ENCODE data around the gene DCTN3. TPM values are rescaled to one million over a fixed set of nuclear protein-coding genes. Genes with fewer than 3 reads are reported as not detected.

The DCTN3 gene
- total and polyA plus RNA-seq, 2 experiments from 2014 or later, result 12.9 to 17.9 TPM

DNA sequence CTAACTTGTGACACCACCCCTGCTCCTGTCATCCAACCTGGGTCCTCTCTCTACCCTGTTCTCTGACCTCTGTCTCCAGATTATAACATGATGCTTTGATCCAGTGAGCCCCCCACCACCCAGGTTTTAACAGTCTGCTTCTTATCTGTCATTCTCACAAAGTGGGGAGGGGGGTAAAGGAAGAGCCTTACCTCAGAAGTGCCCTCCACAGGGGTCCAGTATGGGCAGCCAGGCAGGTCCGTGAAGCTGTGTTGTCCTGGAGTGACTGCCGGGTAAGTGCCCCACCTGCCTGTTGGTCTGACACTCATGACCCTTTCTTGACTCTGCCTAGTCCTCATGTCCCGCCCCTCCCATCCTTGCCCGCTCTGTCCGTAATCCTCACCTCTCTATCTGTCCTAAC is 35.1 kb upstream of the DCTN3 start:
- H3K4me3 Mint-ChIP-seq, result no peak overlapping the region

More for the DNA sequence above, 35.1 kb upstream of the DCTN3 start:
- Mint-ChIP-seq H3K9me3 (no peaks in the 10 kb centered on the region; the same call in 2 of the 3 replicates), H3K36me3 (ENCODE audit: low read depth) (no peaks in the 10 kb centered on the region; the same call in 2 of the 3 replicates), H3K4me1 (peaks cover 34% of the 10 kb centered on the region), H3K27ac (no peak overlapping the region), H3K27me3 (ENCODE audit: insufficient read depth, low read depth, poor library complexity) (peaks cover 22% of the 10 kb centered on the region)
- Histone ChIP-seq H3K79me2 (replicated peaks; ENCODE audit: insufficient read depth) (no peaks in the 10 kb centered on the region), H3F3A (replicated peaks; ENCODE audit: low read depth) (0 out of 2 replicates have a peak, but pooled peaks cover 4% of the 10 kb centered on the region), H3K4me1 (ENCODE audit: insufficient read depth) (peaks cover 16% of the 10 kb centered on the region), H3K4me3 (no peak overlapping the region), H4K20me1 (replicated peaks; ENCODE audit: insufficient read depth) (no peaks in the 10 kb centered on the region; the same call in 1 of the 2 replicates), H3K27ac (ENCODE audit: low read depth) (no peak overlapping the region), H3K27me3 (ENCODE audit: insufficient read depth) (no peaks in the 10 kb centered on the region), H3K4me2 (no peak overlapping the region), H3K9me2 (ENCODE audit: insufficient read depth) (no peaks in the 10 kb centered on the region), H3K36me3 (ENCODE audit: insufficient read depth) (no peaks in the 10 kb centered on the region), H2AFZ (no peak overlapping the region)
- TF ChIP-seq, protein P1, sequence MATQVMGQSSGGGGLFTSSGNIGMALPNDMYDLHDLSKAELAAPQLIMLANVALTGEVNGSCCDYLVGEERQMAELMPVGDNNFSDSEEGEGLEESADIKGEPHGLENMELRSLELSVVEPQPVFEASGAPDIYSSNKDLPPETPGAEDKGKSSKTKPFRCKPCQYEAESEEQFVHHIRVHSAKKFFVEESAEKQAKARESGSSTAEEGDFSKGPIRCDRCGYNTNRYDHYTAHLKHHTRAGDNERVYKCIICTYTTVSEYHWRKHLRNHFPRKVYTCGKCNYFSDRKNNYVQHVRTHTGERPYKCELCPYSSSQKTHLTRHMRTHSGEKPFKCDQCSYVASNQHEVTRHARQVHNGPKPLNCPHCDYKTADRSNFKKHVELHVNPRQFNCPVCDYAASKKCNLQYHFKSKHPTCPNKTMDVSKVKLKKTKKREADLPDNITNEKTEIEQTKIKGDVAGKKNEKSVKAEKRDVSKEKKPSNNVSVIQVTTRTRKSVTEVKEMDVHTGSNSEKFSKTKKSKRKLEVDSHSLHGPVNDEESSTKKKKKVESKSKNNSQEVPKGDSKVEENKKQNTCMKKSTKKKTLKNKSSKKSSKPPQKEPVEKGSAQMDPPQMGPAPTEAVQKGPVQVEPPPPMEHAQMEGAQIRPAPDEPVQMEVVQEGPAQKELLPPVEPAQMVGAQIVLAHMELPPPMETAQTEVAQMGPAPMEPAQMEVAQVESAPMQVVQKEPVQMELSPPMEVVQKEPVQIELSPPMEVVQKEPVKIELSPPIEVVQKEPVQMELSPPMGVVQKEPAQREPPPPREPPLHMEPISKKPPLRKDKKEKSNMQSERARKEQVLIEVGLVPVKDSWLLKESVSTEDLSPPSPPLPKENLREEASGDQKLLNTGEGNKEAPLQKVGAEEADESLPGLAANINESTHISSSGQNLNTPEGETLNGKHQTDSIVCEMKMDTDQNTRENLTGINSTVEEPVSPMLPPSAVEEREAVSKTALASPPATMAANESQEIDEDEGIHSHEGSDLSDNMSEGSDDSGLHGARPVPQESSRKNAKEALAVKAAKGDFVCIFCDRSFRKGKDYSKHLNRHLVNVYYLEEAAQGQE (IDR thresholded peaks at IDR 0.05; ENCODE audit: unreplicated experiment), result no peak
- TF ChIP-seq POLR2AphosphoS5 (IDR thresholded peaks at IDR 0.05; ENCODE audit: low read depth) (no peak), EZH2 (IDR thresholded peaks at IDR 0.05; ENCODE audit: low read depth, unreplicated experiment) (no peak), NANOG (IDR thresholded peaks at IDR 0.05; ENCODE audit: borderline replicate concordance) (no peak), EZH2phosphoT487 (IDR thresholded peaks at IDR 0.05; ENCODE audit: unreplicated experiment) (no peak), STAT1 (IDR thresholded peaks at IDR 0.05; ENCODE audit: unreplicated experiment) (no peak), ZNF331 (CRISPR knock-in tag; IDR thresholded peaks at IDR 0.05; ENCODE audit: low read depth) (no peak), ZNF114 (CRISPR knock-in tag; IDR thresholded peaks at IDR 0.05) (no peak), JUNB (IDR thresholded peaks at IDR 0.05; ENCODE audit: unreplicated experiment) (no peak), CREB1 (CRISPR knock-in tag; IDR thresholded peaks at IDR 0.05; ENCODE audit: low read depth) (no peak)
- TF ChIP-seq, protein P2, sequence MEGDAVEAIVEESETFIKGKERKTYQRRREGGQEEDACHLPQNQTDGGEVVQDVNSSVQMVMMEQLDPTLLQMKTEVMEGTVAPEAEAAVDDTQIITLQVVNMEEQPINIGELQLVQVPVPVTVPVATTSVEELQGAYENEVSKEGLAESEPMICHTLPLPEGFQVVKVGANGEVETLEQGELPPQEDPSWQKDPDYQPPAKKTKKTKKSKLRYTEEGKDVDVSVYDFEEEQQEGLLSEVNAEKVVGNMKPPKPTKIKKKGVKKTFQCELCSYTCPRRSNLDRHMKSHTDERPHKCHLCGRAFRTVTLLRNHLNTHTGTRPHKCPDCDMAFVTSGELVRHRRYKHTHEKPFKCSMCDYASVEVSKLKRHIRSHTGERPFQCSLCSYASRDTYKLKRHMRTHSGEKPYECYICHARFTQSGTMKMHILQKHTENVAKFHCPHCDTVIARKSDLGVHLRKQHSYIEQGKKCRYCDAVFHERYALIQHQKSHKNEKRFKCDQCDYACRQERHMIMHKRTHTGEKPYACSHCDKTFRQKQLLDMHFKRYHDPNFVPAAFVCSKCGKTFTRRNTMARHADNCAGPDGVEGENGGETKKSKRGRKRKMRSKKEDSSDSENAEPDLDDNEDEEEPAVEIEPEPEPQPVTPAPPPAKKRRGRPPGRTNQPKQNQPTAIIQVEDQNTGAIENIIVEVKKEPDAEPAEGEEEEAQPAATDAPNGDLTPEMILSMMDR (conservative IDR thresholded peaks at IDR 0.05; ENCODE audit: low read depth in 2 of 2), result no peak
- TF ChIP-seq, protein P3, sequence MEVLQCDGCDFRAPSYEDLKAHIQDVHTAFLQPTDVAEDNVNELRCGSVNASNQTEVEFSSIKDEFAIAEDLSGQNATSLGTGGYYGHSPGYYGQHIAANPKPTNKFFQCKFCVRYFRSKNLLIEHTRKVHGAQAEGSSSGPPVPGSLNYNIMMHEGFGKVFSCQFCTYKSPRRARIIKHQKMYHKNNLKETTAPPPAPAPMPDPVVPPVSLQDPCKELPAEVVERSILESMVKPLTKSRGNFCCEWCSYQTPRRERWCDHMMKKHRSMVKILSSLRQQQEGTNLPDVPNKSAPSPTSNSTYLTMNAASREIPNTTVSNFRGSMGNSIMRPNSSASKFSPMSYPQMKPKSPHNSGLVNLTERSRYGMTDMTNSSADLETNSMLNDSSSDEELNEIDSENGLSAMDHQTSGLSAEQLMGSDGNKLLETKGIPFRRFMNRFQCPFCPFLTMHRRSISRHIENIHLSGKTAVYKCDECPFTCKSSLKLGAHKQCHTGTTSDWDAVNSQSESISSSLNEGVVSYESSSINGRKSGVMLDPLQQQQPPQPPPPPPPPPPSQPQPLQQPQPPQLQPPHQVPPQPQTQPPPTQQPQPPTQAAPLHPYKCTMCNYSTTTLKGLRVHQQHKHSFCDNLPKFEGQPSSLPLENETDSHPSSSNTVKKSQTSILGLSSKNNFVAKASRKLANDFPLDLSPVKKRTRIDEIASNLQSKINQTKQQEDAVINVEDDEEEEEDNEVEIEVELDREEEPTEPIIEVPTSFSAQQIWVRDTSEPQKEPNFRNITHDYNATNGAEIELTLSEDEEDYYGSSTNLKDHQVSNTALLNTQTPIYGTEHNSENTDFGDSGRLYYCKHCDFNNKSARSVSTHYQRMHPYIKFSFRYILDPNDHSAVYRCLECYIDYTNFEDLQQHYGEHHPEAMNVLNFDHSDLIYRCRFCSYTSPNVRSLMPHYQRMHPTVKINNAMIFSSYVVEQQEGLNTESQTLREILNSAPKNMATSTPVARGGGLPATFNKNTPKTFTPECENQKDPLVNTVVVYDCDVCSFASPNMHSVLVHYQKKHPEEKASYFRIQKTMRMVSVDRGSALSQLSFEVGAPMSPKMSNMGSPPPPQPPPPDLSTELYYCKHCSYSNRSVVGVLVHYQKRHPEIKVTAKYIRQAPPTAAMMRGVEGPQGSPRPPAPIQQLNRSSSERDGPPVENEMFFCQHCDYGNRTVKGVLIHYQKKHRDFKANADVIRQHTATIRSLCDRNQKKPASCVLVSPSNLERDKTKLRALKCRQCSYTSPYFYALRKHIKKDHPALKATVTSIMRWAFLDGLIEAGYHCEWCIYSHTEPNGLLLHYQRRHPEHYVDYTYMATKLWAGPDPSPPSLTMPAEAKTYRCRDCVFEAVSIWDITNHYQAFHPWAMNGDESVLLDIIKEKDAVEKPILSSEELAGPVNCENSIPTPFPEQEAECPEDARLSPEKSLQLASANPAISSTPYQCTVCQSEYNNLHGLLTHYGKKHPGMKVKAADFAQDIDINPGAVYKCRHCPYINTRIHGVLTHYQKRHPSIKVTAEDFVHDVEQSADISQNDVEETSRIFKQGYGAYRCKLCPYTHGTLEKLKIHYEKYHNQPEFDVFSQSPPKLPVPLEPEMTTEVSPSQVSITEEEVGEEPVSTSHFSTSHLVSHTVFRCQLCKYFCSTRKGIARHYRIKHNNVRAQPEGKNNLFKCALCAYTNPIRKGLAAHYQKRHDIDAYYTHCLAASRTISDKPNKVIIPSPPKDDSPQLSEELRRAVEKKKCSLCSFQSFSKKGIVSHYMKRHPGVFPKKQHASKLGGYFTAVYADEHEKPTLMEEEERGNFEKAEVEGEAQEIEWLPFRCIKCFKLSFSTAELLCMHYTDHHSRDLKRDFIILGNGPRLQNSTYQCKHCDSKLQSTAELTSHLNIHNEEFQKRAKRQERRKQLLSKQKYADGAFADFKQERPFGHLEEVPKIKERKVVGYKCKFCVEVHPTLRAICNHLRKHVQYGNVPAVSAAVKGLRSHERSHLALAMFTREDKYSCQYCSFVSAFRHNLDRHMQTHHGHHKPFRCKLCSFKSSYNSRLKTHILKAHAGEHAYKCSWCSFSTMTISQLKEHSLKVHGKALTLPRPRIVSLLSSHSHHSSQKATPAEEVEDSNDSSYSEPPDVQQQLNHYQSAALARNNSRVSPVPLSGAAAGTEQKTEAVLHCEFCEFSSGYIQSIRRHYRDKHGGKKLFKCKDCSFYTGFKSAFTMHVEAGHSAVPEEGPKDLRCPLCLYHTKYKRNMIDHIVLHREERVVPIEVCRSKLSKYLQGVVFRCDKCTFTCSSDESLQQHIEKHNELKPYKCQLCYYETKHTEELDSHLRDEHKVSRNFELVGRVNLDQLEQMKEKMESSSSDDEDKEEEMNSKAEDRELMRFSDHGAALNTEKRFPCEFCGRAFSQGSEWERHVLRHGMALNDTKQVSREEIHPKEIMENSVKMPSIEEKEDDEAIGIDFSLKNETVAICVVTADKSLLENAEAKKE (CRISPR knock-in tag; IDR thresholded peaks at IDR 0.05), result no peak
- TF ChIP-seq, protein P4, sequence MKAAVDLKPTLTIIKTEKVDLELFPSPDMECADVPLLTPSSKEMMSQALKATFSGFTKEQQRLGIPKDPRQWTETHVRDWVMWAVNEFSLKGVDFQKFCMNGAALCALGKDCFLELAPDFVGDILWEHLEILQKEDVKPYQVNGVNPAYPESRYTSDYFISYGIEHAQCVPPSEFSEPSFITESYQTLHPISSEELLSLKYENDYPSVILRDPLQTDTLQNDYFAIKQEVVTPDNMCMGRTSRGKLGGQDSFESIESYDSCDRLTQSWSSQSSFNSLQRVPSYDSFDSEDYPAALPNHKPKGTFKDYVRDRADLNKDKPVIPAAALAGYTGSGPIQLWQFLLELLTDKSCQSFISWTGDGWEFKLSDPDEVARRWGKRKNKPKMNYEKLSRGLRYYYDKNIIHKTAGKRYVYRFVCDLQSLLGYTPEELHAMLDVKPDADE (IDR thresholded peaks at IDR 0.05), result no peak
- ATAC-seq (no peak), DNase-seq (ENCODE audit: low spot score) (no peak)

All from GM23338 (cell line).